Keratinocyte (primary cell): ENCODE measurements around the gene SEC61A1.

Source experiments
- CTCF ChIP-seq, 3 experiments: IDR thresholded peaks in 1 of 3; conservative IDR thresholded peaks in 1 of 3; optimal IDR thresholded peaks in 1 of 3; 2 replicates in 2 of 3; 3 replicates in 1 of 3; pipeline versions ENCODE3 to v1.5.1; 2011; ENCODE audit warnings: low read length in 3 of 3, mild to moderate bottlenecking in 3 of 3, moderate library complexity in 2 of 3, control low read depth in 1 of 3, inconsistent platforms in 1 of 3; ENCODE audit not compliant: insufficient read depth in 2 of 3; ENCODE audit errors: extremely low read depth in 1 of 3
- EZH2 ChIP-seq: IDR thresholded peaks from one replicate; pipeline ENCODE4 v1.6.1; 2012; ENCODE audit warnings: inconsistent platforms, mild to moderate bottlenecking, low read length, moderate library complexity

GRCh38 chr3:128041344-128041743, 10.9 kb upstream of the SEC61A1 start:
- TF ChIP-seq CTCF (optimal IDR thresholded peaks at IDR 0.05 in 1 of 3, IDR thresholded peaks at IDR 0.05 in 1 of 3, conservative IDR thresholded peaks at IDR 0.05 in 1 of 3; ENCODE audit: extremely low read depth in 1 of 3, insufficient read depth in 2 of 3, low read length in 3 of 3) (no peak), EZH2 (no peak)
